ENCODE results near the gene OTOG.

GRCh38 chr11:17507773-17508172, 39.3 kb upstream of the OTOG start:
- TF ChIP-seq EZH2phosphoT487 (IDR thresholded peaks at IDR 0.05; ENCODE audit: borderline replicate concordance, low read length) = no peak
- no peak for TF ChIP-seq CTCF (IDR thresholded peaks at IDR 0.05; ENCODE audit: low read depth, low read length, poor library complexity, severe bottlenecking)

Measured in DOHH2 (cell line).